Right lobe of liver (tissue), 6 donors: ENCODE measurements around the gene MACROD1. TPM values are rescaled to one million over a fixed set of nuclear protein-coding genes. Genes with fewer than 3 reads are reported as not detected.

Experiments used
- ATAC-seq, 4 donors: fragments of 200-7000 bp; cut with Tn5 transposase; one replicate each; pipeline ENCODE4 v1.9.1; 2020; ENCODE audit warnings: mild to moderate bottlenecking in 4 of 4, moderate library complexity in 4 of 4
- DNase-seq, 3 donors: peaks; one replicate each; pipeline ENCODE4 v3.0.0-alpha.2; 2020
- H3K27ac ChIP-seq, 3 donors: fragments of 200-600 bp; one replicate each; pipeline ENCODE4 v1.8.0; 2022
- H3K27me3 ChIP-seq, 2 donors: fragments of 200-600 bp; one replicate each; pipeline ENCODE4 v1.8.0; 2022
- H3K36me3 ChIP-seq, 4 donors: fragments of 200-600 bp; sonication (generic) in 1 of 4; one replicate each; pipeline versions ENCODE4 v1.5.1 to v1.8.0; 2017 to 2022; ENCODE audit warnings: control low read depth in 1 of 4
- H3K4me1 ChIP-seq, 4 donors: fragments of 200-600 bp; sonication (generic) in 1 of 4; one replicate each; pipeline versions ENCODE4 v1.5.1 to v1.8.0; 2017 to 2022; ENCODE audit warnings: control low read depth in 1 of 4
- H3K4me3 ChIP-seq, 3 donors: fragments of 200-600 bp; one replicate each; pipeline ENCODE4 v1.8.0; 2022
- H3K9me3 ChIP-seq, 4 donors: fragments of 200-600 bp; sonication (generic) in 1 of 4; one replicate each; pipeline versions ENCODE4 v1.5.1 to v1.8.0; 2017 to 2022; ENCODE audit warnings: control low read depth in 1 of 4
- CTCF ChIP-seq, 4 donors: fragments of 200-600 bp in 3 of 4; fragments of 450-650 bp in 1 of 4; IDR thresholded peaks; one replicate each; pipeline versions ENCODE4 v1.5.1 to v1.8.0; 2016 to 2022; ENCODE audit warnings: antibody characterized with exemption in 4 of 4, mild to moderate bottlenecking in 2 of 4
- POLR2A ChIP-seq: fragments of 450-650 bp; IDR thresholded peaks from one replicate; pipeline ENCODE4 v1.6.1; 2017; ENCODE audit warnings: antibody characterized with exemption, mild to moderate bottlenecking
- WGBS: methylation state at CpG from one replicate; pipeline ENCODE4 v1.1.6; 2018; ENCODE audit warnings: low coverage, low lambda C conversion rate; ENCODE audit not compliant: insufficient coverage; ENCODE audit errors: missing lambda C conversion rate; 5-methylcytosine and 5-hydroxymethylcytosine counted together
- intact Hi-C, 2 donors: fragments of 100-400 bp; cut with DNase I; formaldehyde crosslinking; loops; one replicate each; pipeline versions ENCODE4 v1.11.2 to v1.14.1; 2022
- total RNA-seq, 6 experiments: library from RNA; depleted of rRNA in 2 of 6; stranded (reverse); fragments of >200 nt in 2 of 6; fragmentation: NEBNext Ultra II Directional in 3 of 6; extraction: Animal tissue kit (Norgen Biotek cat#: 25700) in 3 of 6; gene quantifications; one replicate each; pipeline versions ENCODE4 v1.1.0 to v1.2.4, GENCODE V29; 2016 to 2023
- donor health status: DM: no; HTN: yes; CAD: no.
- donor health status: DM: no; HTN: no; CAD: no.
- donor health status: DM: no; HTN: no; CAD: no.
- donor health status: DM: no; HTN: yes; CAD: no.
- donor health status: DM: no; HTN: yes; CAD: no.

Gene MACROD1
- total RNA-seq, 6 experiments from 2014 or later, result 12.3 to 219 (median 27.8) TPM

DNA sequence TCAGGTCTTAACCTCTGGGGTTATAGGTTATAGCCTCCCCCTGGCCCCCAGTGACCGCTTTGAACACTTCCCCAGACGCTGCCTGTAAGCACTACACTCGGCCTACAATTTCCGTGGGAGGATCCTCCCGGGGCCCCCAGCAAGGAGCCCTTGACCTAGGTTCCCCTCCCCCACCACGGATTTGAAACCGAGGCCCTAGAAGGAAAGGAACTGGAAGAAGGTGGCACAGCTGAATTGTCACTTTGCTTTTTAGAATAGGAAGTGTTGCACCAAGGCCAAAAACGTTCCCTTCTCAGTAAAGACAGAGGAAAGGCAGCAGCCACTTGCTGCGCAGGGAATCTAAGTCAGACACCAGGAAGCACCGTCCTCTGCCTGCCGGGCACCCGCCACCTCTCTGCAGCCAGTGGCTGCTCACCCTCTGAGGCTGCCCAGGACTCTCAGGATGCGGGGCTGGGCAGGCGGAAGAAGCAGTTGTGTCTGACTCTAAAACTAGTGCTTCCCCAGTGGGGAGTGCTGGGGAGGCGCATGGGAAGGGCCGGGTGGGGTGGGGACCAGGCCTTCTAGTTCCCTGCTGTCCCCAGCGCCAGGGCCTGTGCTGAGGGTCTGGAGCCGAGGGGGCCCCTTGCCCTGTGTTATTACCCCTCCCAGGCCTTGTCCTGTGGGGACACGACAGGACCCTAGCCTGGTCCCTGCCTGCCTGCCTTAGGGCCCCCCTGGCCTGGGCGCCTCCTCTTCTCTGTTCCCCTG is 138.1 kb downstream of the MACROD1 start:
- no peak for DNase-seq
- Histone ChIP-seq H3K4me1 (no peaks in the 10 kb centered on the region), H3K9me3 (no peaks in the 10 kb centered on the region), H3K4me3 (no peak overlapping the region), H3K36me3 (no peaks in the 10 kb centered on the region), H3K27me3 (no peaks in the 10 kb centered on the region), H3K27ac (no peak overlapping the region)
- TF ChIP-seq POLR2A (no peak), CTCF (IDR thresholded peaks at IDR 0.05) (no peak)
- intact Hi-C loops, result no loop called here
- 30% methylated on average over 3 of the region's 20 CpGs for WGBS
- peak in 3 of 4 donors; percentile 10 to 50 (median 12) for ATAC-seq

- Histone ChIP-seq H3K27ac (no peak overlapping the region), H3K4me3 (no peak overlapping the region), H3K36me3 (no peaks in the 10 kb centered on the region), H3K9me3 (no peaks in the 10 kb centered on the region), H3K27me3 (no peaks in the 10 kb centered on the region), H3K4me1 (no peaks in the 10 kb centered on the region)
- ATAC-seq (no peak), DNase-seq (no peak)
- WGBS, result 88% methylated on average over 7 of the region's 7 CpGs
- TF ChIP-seq POLR2A (no peak), CTCF (IDR thresholded peaks at IDR 0.05) (no peak)
- intact Hi-C loops, result no loop called here
Measured at GRCh38 chr11:64026575-64027205, 139.2 kb downstream of the MACROD1 start.

GRCh38 chr11:64025205-64025604 is 140.7 kb downstream of the MACROD1 start:
- H3K9me3 ChIP-seq, result no peaks in the 10 kb centered on the region
- WGBS, result 86% methylated on average over 1 of the region's 4 CpGs
- no peak for DNase-seq
- no peaks in the 10 kb centered on the region for H3K4me1 ChIP-seq
- TF ChIP-seq POLR2A, result no peak
- no peak for TF ChIP-seq CTCF (IDR thresholded peaks at IDR 0.05)
- H3K27me3 ChIP-seq, result no peaks in the 10 kb centered on the region
- H3K4me3 ChIP-seq, result no peak overlapping the region
- ATAC-seq, result no peak
- no peak overlapping the region for H3K27ac ChIP-seq
- no peaks in the 10 kb centered on the region for H3K36me3 ChIP-seq
- intact Hi-C loops, result no loop called here

- 97% methylated on average over 9 of the region's 20 CpGs for WGBS
- TF ChIP-seq CTCF (IDR thresholded peaks at IDR 0.05) (no peak), POLR2A (no peak)
- H3K27ac ChIP-seq, result no peak overlapping the region
- H3K9me3 ChIP-seq, result no peaks in the 10 kb centered on the region
- ATAC-seq, result no peak
- intact Hi-C loops, result no loop called here
- DNase-seq, result no peak
- no peaks in the 10 kb centered on the region for H3K36me3 ChIP-seq
- H3K27me3 ChIP-seq, result no peaks in the 10 kb centered on the region
- no peaks in the 10 kb centered on the region for H3K4me1 ChIP-seq
- no peak overlapping the region for H3K4me3 ChIP-seq
Measured at GRCh38 chr11:64023712-64024710, 141.9 kb downstream of the MACROD1 start.
